ENCODE measurements around the gene SLC17A9. TPM values are rescaled to one million over a fixed set of nuclear protein-coding genes. Genes with fewer than 3 reads are reported as not detected.

The SLC17A9 gene
- total RNA-seq, 1 donor from 2014 or later: 5.3 TPM

DNA sequence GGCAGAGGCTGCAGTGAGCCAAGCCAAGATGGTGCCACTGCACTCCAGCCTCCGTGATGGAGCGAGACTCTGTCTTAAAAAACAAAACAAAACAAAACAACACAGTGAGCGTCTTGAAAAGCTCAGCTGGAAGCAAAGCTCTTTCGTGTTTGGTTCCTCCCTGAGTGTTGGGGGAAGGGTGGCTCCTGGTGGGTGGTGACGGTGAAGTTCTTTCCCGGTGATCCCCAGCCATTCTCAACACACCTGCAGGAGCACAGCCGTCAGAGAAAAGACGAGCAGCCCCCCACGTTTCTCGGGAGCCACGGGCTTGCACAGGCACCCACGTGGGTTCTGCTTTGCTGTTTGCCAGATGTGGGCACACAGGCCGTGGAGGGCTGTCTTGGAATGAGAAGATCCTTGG, 51.0 kb downstream of the SLC17A9 start:
- TF ChIP-seq CTCF (IDR thresholded peaks at IDR 0.05; ENCODE audit: unreplicated experiment): no peak
- Mint-ChIP-seq H3K4me1 (peaks cover 1% of the 10 kb centered on the region), H3K4me3 (no peak overlapping the region), H3K36me3 (no peaks in the 10 kb centered on the region), H3K9me3 (no peaks in the 10 kb centered on the region), H3K27me3 (ENCODE audit: low read depth) (peaks cover 94% of the 10 kb centered on the region), H3K27ac (no peak overlapping the region)
- DNase-seq (ENCODE audit: low spot score in 2 of 2, unreplicated experiment in 2 of 2): no peak

GRCh38 chr20:63004607-63005364, 52.3 kb downstream of the SLC17A9 start:
- H3K27ac Mint-ChIP-seq: no peak overlapping the region
- H3K4me3 Mint-ChIP-seq: no peak overlapping the region

DNA sequence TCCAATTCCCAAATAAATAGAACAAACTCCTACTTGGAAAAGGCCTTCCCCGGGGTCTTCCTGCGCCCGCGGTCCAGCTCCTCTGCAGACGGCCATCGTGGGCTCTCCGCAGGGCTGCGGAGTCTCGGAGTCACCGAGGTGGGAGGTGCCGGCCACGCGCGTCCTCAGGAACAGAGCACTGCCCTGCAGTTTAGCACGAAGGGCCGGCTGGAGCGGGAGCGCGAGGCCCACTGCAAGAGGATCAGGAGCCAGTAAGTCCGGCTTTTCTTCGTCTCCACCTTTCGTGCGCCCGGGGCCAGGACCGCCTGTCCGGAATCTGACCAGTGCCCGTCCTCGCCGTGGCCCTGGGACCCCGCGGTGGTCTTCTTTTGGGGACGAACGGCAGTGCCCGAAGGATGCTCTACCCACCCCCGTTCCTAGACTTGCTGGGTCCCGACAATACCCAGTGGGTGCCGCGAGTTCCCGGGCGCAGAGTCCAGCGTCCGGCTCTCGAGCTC, 52.9 kb downstream of the SLC17A9 start:
- no peaks in the 10 kb centered on the region for H3K36me3 Mint-ChIP-seq
- TF ChIP-seq CTCF (IDR thresholded peaks at IDR 0.05; ENCODE audit: unreplicated experiment): no peak
- H3K4me3 Mint-ChIP-seq: no peak overlapping the region
- peaks cover 90% of the 10 kb centered on the region for H3K27me3 Mint-ChIP-seq (ENCODE audit: low read depth)
- no peaks in the 10 kb centered on the region for H3K9me3 Mint-ChIP-seq
- H3K4me1 Mint-ChIP-seq: peaks cover 7% of the 10 kb centered on the region
- DNase-seq (ENCODE audit: low spot score in 2 of 2, unreplicated experiment in 2 of 2): no peak
- H3K27ac Mint-ChIP-seq: no peak overlapping the region

More at GRCh38 chr20:63004607-63005364, 52.3 kb downstream of the SLC17A9 start:
- Mint-ChIP-seq H3K36me3 (no peaks in the 10 kb centered on the region), H3K4me1 (peaks cover 7% of the 10 kb centered on the region), H3K9me3 (no peaks in the 10 kb centered on the region), H3K27me3 (ENCODE audit: low read depth) (peaks cover 90% of the 10 kb centered on the region)
- TF ChIP-seq CTCF (IDR thresholded peaks at IDR 0.05; ENCODE audit: unreplicated experiment): no peak
- no peak for DNase-seq (ENCODE audit: low spot score in 2 of 2, unreplicated experiment in 2 of 2)

DNA sequence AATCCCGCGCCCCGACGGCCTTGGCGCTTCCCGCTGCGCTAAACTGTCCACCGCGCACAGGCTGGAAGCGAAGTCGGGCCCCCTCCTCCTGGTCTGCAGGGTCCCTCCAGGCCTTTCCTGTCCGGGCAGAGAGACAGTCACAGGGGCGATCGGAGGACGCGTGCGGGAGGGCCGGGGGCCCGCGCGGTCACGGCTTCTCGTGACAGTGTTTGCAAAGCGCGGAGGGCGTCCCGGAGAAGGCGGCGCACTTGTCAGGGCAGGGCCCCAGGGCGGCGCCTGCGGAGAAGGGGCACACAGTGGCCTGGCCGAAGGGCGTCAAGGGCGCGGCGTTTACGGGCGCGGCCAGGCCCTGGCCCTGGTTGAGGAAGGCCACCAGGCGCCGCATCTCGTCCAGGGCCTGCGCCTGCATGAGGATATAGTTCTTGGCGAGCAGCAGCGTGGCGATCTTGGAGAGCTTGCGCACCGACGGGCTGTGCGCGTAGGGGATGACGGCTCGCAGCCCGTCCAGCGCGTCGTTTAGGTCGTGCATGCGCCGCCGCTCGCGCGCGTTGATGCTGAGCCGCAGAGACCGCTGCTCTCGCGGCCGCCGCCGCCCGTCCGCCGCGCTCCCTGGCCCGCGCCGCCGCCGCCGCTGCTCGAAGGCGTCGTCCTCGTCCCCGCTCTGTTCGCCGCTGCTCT, 53.5 kb downstream of the SLC17A9 start:
- DNase-seq (ENCODE audit: low spot score in 2 of 2, unreplicated experiment in 2 of 2): no peak
- no peak for TF ChIP-seq CTCF (IDR thresholded peaks at IDR 0.05; ENCODE audit: unreplicated experiment)
- Mint-ChIP-seq H3K36me3 (no peaks in the 10 kb centered on the region), H3K27me3 (ENCODE audit: low read depth) (peaks cover 88% of the 10 kb centered on the region), H3K4me3 (no peak overlapping the region), H3K9me3 (no peaks in the 10 kb centered on the region), H3K4me1 (peaks cover 7% of the 10 kb centered on the region), H3K27ac (no peak overlapping the region)

- Mint-ChIP-seq H3K36me3 (no peaks in the 10 kb centered on the region), H3K4me1 (peaks cover 7% of the 10 kb centered on the region), H3K9me3 (no peaks in the 10 kb centered on the region), H3K4me3 (peak within 1 kb of the TSS; percentile 45), H3K27ac (no peak within 1 kb of the TSS), H3K27me3 (ENCODE audit: low read depth) (peaks cover 88% of the 10 kb centered on the region)
- DNase-seq (ENCODE audit: low spot score in 2 of 2, unreplicated experiment in 2 of 2): no peak
- no peak for TF ChIP-seq CTCF (IDR thresholded peaks at IDR 0.05; ENCODE audit: unreplicated experiment)
Observed at GRCh38 chr20:63006540-63007359, 54.2 kb downstream of the SLC17A9 start, which contains the start of gene BHLHE23. Gene BHLHE23 (minus strand): TSS chr20:63006964. CDS start chr20:63006774, 190 bp downstream.
